WTC11 (cell line): ENCODE data around the gene STRN3. TPM values are rescaled to one million over a fixed set of nuclear protein-coding genes. Genes with fewer than 3 reads are reported as not detected.
"Not testable (repeated sequence)": the region's sequence is repeated elsewhere in the genome, so short reads cannot be mapped to it uniquely, and the experiment has no call there.

Experiments
- ATAC-seq: fragments of 200-7000 bp; cut with Tn5 transposase; 2 replicates; pipeline ENCODE4 v1.10.0; 2021; ENCODE audit warnings: mild to moderate bottlenecking, moderate library complexity
- CTCF ChIA-PET: fragments of 300-600 bp; sonication (Branson Sonifier 250); formaldehyde crosslinking; loops from one replicate; lab custom pipeline; 2021; ENCODE audit warnings: antibody characterized with exemption; lab: Charles Lee
- POLR2A ChIA-PET: fragments of 350-600 bp; sonication (Branson Sonifier 250); formaldehyde crosslinking; loops from one replicate; lab custom pipeline; 2021; ENCODE audit warnings: antibody characterized with exemption; lab: Charles Lee
- DNase-seq: peaks from one replicate; pipeline ENCODE4 v3.0.0; 2021; ENCODE audit warnings: low spot score
- H3K27ac Mint-ChIP-seq: 2 replicates; pipeline ENCODE4 v1.8.0; 2021; ENCODE audit warnings: mixed read lengths
- H3K27me3 Mint-ChIP-seq: 2 replicates; pipeline ENCODE4 v1.8.0; 2021; ENCODE audit warnings: low read depth, mild to moderate bottlenecking, moderate library complexity, mixed read lengths
- H3K36me3 Mint-ChIP-seq: 2 replicates; pipeline ENCODE4 v1.8.0; 2021; ENCODE audit warnings: mixed read lengths
- H3K4me1 Mint-ChIP-seq: 2 replicates; pipeline ENCODE4 v1.8.0; 2022; ENCODE audit warnings: mixed read lengths
- H3K4me3 Mint-ChIP-seq: 2 replicates; pipeline ENCODE4 v1.8.0; 2021; ENCODE audit warnings: mild to moderate bottlenecking, moderate library complexity, mixed read lengths
- H3K9me3 Mint-ChIP-seq: 2 replicates; pipeline ENCODE4 v1.8.0; 2021; ENCODE audit warnings: mixed read lengths
- ATF2 ChIP-seq: sonication (generic); formaldehyde crosslinking; IDR thresholded peaks from 2 replicates; pipeline ENCODE4 v1.8.1; 2022; ENCODE audit warnings: low read depth, missing genetic modification reagents, borderline replicate concordance
- ATF6 ChIP-seq: sonication (generic); formaldehyde crosslinking; IDR thresholded peaks from 2 replicates; pipeline ENCODE4 v1.8.1; 2023; ENCODE audit warnings: mild to moderate bottlenecking, missing genetic modification reagents
- CBFB ChIP-seq: sonication (generic); formaldehyde crosslinking; IDR thresholded peaks from 2 replicates; pipeline ENCODE4 v1.8.1; 2022; ENCODE audit warnings: mild to moderate bottlenecking, low read depth, missing genetic modification reagents
- CREB1 ChIP-seq: sonication (generic); formaldehyde crosslinking; IDR thresholded peaks from 2 replicates; pipeline ENCODE4 v1.8.0; 2023; ENCODE audit warnings: mild to moderate bottlenecking, missing genetic modification reagents
- ELF4 ChIP-seq: sonication (generic); formaldehyde crosslinking; IDR thresholded peaks from 2 replicates; pipeline ENCODE4 v1.8.1; 2022; ENCODE audit warnings: low read depth, mild to moderate bottlenecking, moderate library complexity, missing genetic modification reagents
- GRHL2 ChIP-seq: fragments of 250-450 bp; sonication (Bioruptor Pico); IDR thresholded peaks from 2 replicates; pipeline ENCODE4 v1.8.0; 2022; ENCODE audit warnings: mild to moderate bottlenecking, moderate library complexity; ENCODE audit not compliant: insufficient replicate concordance, severe bottlenecking
- GTF2I ChIP-seq: fragments of 250-450 bp; sonication (Bioruptor Pico); conservative IDR thresholded peaks from 2 replicates; pipeline ENCODE4 v1.4.0; 2021; ENCODE audit warnings: mild to moderate bottlenecking
- HMGA2 ChIP-seq: fragments of 250-450 bp; sonication (Bioruptor Pico); IDR thresholded peaks from 2 replicates; pipeline ENCODE4 v1.4.0; 2021; ENCODE audit warnings: mild to moderate bottlenecking, moderate library complexity
- IRF1 ChIP-seq: sonication (generic); formaldehyde crosslinking; IDR thresholded peaks from 2 replicates; pipeline ENCODE4 v1.8.0; 2023; ENCODE audit warnings: missing genetic modification reagents
- JAZF1 ChIP-seq: fragments of 250-450 bp; sonication (Bioruptor Pico); IDR thresholded peaks from 2 replicates; pipeline ENCODE4 v1.9.0; 2021; ENCODE audit warnings: moderate library complexity, mild to moderate bottlenecking, inconsistent platforms
- SMAD3 ChIP-seq: sonication (generic); formaldehyde crosslinking; IDR thresholded peaks from 2 replicates; pipeline ENCODE4 v1.8.0; 2022; ENCODE audit warnings: missing genetic modification reagents, mild to moderate bottlenecking, borderline replicate concordance
- TEAD1 ChIP-seq: sonication (generic); formaldehyde crosslinking; IDR thresholded peaks from 2 replicates; pipeline ENCODE4 v1.8.0; 2022; ENCODE audit warnings: mild to moderate bottlenecking, missing genetic modification reagents
- ZBTB43 ChIP-seq: sonication (generic); formaldehyde crosslinking; IDR thresholded peaks from 2 replicates; pipeline ENCODE4 v1.8.1; 2023; ENCODE audit warnings: mild to moderate bottlenecking, missing genetic modification reagents
- ZNF532 ChIP-seq: fragments of 250-450 bp; sonication (Bioruptor Pico); IDR thresholded peaks from 2 replicates; pipeline ENCODE4 v1.9.0; 2021; ENCODE audit warnings: mild to moderate bottlenecking, borderline replicate concordance
- total RNA-seq: library from RNA; stranded (reverse); gene quantifications from 3 replicates; pipeline ENCODE4 v1.2.3, GENCODE V29; 2021

Gene STRN3
- total RNA-seq, 1 experiment from 2014 or later: 37.1 TPM

- CTCF ChIA-PET: no interaction called here
- Mint-ChIP-seq H3K4me3 (no peak overlapping the region), H3K9me3 (no peaks in the 10 kb centered on the region), H3K27ac (no peak overlapping the region), H3K36me3 (peaks cover 28% of the 10 kb centered on the region), H3K4me1 (no peaks in the 10 kb centered on the region), H3K27me3 (no peaks in the 10 kb centered on the region)
- ATAC-seq: no peak
- DNase-seq: no peak
- POLR2A ChIA-PET: no interaction called here
- TF ChIP-seq JAZF1 (CRISPR knock-in tag): no peak
- TF ChIP-seq CREB1: no peak
- no peak for TF ChIP-seq GRHL2 (CRISPR knock-in tag)
- no peak for TF ChIP-seq CBFB
- no peak for TF ChIP-seq ZBTB43
- no peak for TF ChIP-seq ZNF532
- TF ChIP-seq HMGA2: no peak
- no peak for TF ChIP-seq ATF2
- TF ChIP-seq IRF1 (CRISPR knock-in tag): no peak
- TF ChIP-seq GTF2I (CRISPR knock-in tag): no peak
- no peak for TF ChIP-seq TEAD1
- no peak for TF ChIP-seq SMAD3 (CRISPR knock-in tag)
- TF ChIP-seq ELF4 (CRISPR knock-in tag): no peak
- TF ChIP-seq ATF6: no peak
- TF ChIP-seq, all 79 proteins: peak for 0
These were observed 90.7 kb downstream of the STRN3 start for GRCh38 chr14:30935445-30935844.

GRCh38 chr14:30933937-30934336 is 92.2 kb downstream of the STRN3 start:
- H3K4me1 Mint-ChIP-seq, ATAC-seq, H3K27ac Mint-ChIP-seq, H3K4me3 Mint-ChIP-seq, DNase-seq, H3K9me3 Mint-ChIP-seq, H3K27me3 Mint-ChIP-seq: not testable (repeated sequence)
- CTCF ChIA-PET: interaction anchor here (0.9 kb wide), 2 partner anchors 8 to 12 kb away, joined by 3 read pairs; no protein-coding TSS in a partner anchor
- peaks cover 28% of the 10 kb centered on the region for H3K36me3 Mint-ChIP-seq
- POLR2A ChIA-PET: interaction anchor here (0.6 kb wide), 2 partner anchors 242 to 1171 kb away, joined by 3 to 4 read pairs; no protein-coding TSS in a partner anchor
